Liver (tissue), 9 donors: ENCODE results near the gene RORC. TPM values are rescaled to one million over a fixed set of nuclear protein-coding genes. Genes with fewer than 3 reads are reported as not detected.
A peak's percentile ranks its signal among the peaks of the same experiment; 100 is the strongest.

Experiments
- DNase-seq: peaks from one replicate; pipeline ENCODE4 v3.0.0-alpha.2; 2017; ENCODE audit warnings: low spot score
- H3K27ac ChIP-seq, 2 donors: one replicate each; pipeline ENCODE4 v1.7.0; 2013; ENCODE audit warnings: inconsistent platforms in 2 of 2, low read length in 2 of 2, control low read depth in 1 of 2, low read depth in 1 of 2, mild to moderate bottlenecking in 1 of 2
- H3K27me3 ChIP-seq, 4 donors: one replicate each; pipeline versions ENCODE4 v1.6.1 to v1.7.0; 2013; ENCODE audit warnings: low read length in 3 of 4, inconsistent platforms in 1 of 4, mild to moderate bottlenecking in 1 of 4, moderate library complexity in 1 of 4; ENCODE audit not compliant: control insufficient read depth in 4 of 4, insufficient read depth in 4 of 4
- H3K36me3 ChIP-seq, 4 donors: one replicate each; pipeline versions ENCODE4 v1.6.1 to v1.7.0; 2013; ENCODE audit warnings: low read length in 3 of 4, mild to moderate bottlenecking in 3 of 4, low read depth in 1 of 4, moderate library complexity in 1 of 4; ENCODE audit not compliant: control insufficient read depth in 4 of 4, insufficient read depth in 3 of 4
- H3K4me1 ChIP-seq, 4 donors: one replicate each; pipeline versions ENCODE4 v1.6.1 to v1.7.0; 2013; ENCODE audit warnings: low read length in 3 of 4, mild to moderate bottlenecking in 3 of 4, moderate library complexity in 1 of 4; ENCODE audit not compliant: control insufficient read depth in 4 of 4, insufficient read depth in 4 of 4
- H3K4me3 ChIP-seq, 3 donors: one replicate each; pipeline versions ENCODE4 v1.6.1 to v1.7.0; 2013; ENCODE audit warnings: low read length in 3 of 3, control low read depth in 1 of 3, low read depth in 1 of 3, mild to moderate bottlenecking in 1 of 3
- H3K9ac ChIP-seq, 2 donors: one replicate each; pipeline ENCODE4 v1.7.0; 2013; ENCODE audit warnings: low read length in 2 of 2, mild to moderate bottlenecking in 2 of 2, moderate library complexity in 2 of 2, control low read depth in 1 of 2, low read depth in 1 of 2
- H3K9me3 ChIP-seq, 4 donors: one replicate each; pipeline versions ENCODE4 v1.6.1 to v1.7.0; 2013; ENCODE audit warnings: low read length in 3 of 4; ENCODE audit not compliant: control insufficient read depth in 4 of 4
- EGR1 ChIP-seq, 2 donors: IDR thresholded peaks; 2 replicates each; pipeline ENCODE4 v1.6.1; 2016 to 2018; ENCODE audit warnings: antibody characterized with exemption in 2 of 2, low read depth in 2 of 2
- FOXA1 ChIP-seq: IDR thresholded peaks from 2 replicates; pipeline ENCODE4 v1.6.1; 2016; ENCODE audit warnings: antibody characterized with exemption
- FOXA2 ChIP-seq: IDR thresholded peaks from 2 replicates; pipeline ENCODE4 v1.6.1; 2016; ENCODE audit warnings: antibody characterized with exemption
- GABPA ChIP-seq, 2 donors: IDR thresholded peaks in 1 of 2; conservative IDR thresholded peaks in 1 of 2; 2 replicates each; pipeline ENCODE4 v1.6.1; 2016; ENCODE audit warnings: antibody characterized with exemption in 2 of 2, mild to moderate bottlenecking in 1 of 2, moderate library complexity in 1 of 2
- HNF4A ChIP-seq, 2 donors: conservative IDR thresholded peaks; 2 replicates each; pipeline ENCODE4 v1.6.1; 2016; ENCODE audit warnings: antibody characterized with exemption in 2 of 2, mild to moderate bottlenecking in 2 of 2
- HNF4G ChIP-seq: IDR thresholded peaks from 2 replicates; pipeline ENCODE4 v1.6.1; 2016; ENCODE audit warnings: antibody characterized with exemption
- JUND ChIP-seq, 2 donors: IDR thresholded peaks; 2 replicates each; pipeline ENCODE4 v1.6.1; 2016; ENCODE audit warnings: antibody characterized with exemption in 2 of 2
- NR2F2 ChIP-seq: IDR thresholded peaks from 2 replicates; pipeline ENCODE4 v1.6.1; 2016; ENCODE audit warnings: antibody characterized with exemption
- RAD21 ChIP-seq, 2 donors: IDR thresholded peaks; 2 replicates each; pipeline ENCODE4 v1.6.1; 2016; ENCODE audit warnings: antibody characterized with exemption in 2 of 2, mild to moderate bottlenecking in 2 of 2
- RXRA ChIP-seq, 2 donors: IDR thresholded peaks; 2 replicates each; pipeline ENCODE4 v1.6.1; 2017 to 2018; ENCODE audit warnings: antibody characterized with exemption in 2 of 2, mild to moderate bottlenecking in 1 of 2
- SP1 ChIP-seq: IDR thresholded peaks from 2 replicates; pipeline ENCODE4 v1.6.1; 2018; ENCODE audit warnings: antibody characterized with exemption, mild to moderate bottlenecking
- WGBS: extraction: QIAGEN DNeasy Blood & Tissue Kit; methylation state at CpG from one replicate; pipeline ENCODE4 v1.1.7; 2013; 5-methylcytosine and 5-hydroxymethylcytosine counted together
- polyA plus RNA-seq, 2 donors: library from polyadenylated mRNA; stranded (reverse) in 1 of 2; unstranded in 1 of 2; fragments of 200-250 nt in 1 of 2; fragments of >200 nt in 1 of 2; fragmentation: Nextera tagmentation in 1 of 2; extraction: Ambion mirVana in 1 of 2; gene quantifications; one replicate each; pipeline versions ENCODE4 v1.2.1 to v1.2.3, GENCODE V29; 2013 to 2015
- total RNA-seq, 2 donors: library from RNA; depleted of rRNA; stranded (reverse); fragments of >200 nt; gene quantifications; one replicate each; pipeline ENCODE4 v1.2.3, GENCODE V29; 2014
- TF ChIP-seq, protein P1 (sequence below): IDR thresholded peaks from 2 replicates; pipeline ENCODE4 v1.6.1; 2016; ENCODE audit warnings: antibody characterized with exemption
- TF ChIP-seq, protein P2 (sequence below): fragments of 150-350 bp; IDR thresholded peaks from 2 replicates; pipeline ENCODE4 v1.5.1; 2017; ENCODE audit warnings: improper control_type of control experiment, low read depth, low read length; ENCODE audit not compliant: missing input control
- TF ChIP-seq, protein P3 (sequence below): IDR thresholded peaks from 2 replicates; pipeline ENCODE4 v1.6.1; 2016; ENCODE audit warnings: antibody characterized with exemption
- TF ChIP-seq, protein P4 (sequence below): IDR thresholded peaks from 2 replicates; pipeline ENCODE4 v1.6.1; 2016; ENCODE audit warnings: antibody characterized with exemption, mild to moderate bottlenecking
- donor health status: healthy.
- donor health status: healthy.
- donor health status: healthy.
- donor health status: healthy.
- donor health status: healthy.

Gene RORC
- total and polyA plus RNA-seq, 4 donors, result 2.9 to 59.2 (median 13.0) TPM

DNA sequence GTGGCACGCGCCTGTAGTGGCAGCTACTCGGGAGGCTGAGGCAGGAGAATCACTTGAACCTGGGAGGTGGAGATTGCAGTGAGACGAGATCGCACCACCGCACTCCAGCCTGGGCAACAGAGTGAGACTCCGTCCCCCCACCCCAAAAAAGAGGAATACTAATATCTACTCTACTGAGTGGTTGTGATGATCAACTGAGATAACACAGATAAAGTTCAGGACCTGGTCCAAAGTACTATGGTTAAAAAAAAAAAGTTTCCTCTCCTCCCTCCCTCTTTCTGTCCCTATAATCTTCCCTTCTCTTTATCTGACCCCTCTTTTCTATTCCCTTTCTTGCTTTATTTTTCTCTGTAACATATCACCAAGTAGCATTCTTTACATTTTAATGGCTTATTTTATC is 4.0 kb upstream of the RORC start:
- Histone ChIP-seq H3K36me3 (no peaks in the 10 kb centered on the region), H3K4me3 (no peak overlapping the region), H3K27ac (peak overlapping the region; percentile 76 to 81), H3K27me3 (no peaks in the 10 kb centered on the region), H3K9me3 (no peaks in the 10 kb centered on the region), H3K9ac (peak overlapping the region in 1 of 2 donors; percentile 42), H3K4me1 (peaks cover 37 to 78% (median 60%) of the 10 kb centered on the region in 4 donors)
- WGBS, result 89% methylated on average over 7 of the region's 7 CpGs
- no peak for DNase-seq
- TF ChIP-seq, protein P1, sequence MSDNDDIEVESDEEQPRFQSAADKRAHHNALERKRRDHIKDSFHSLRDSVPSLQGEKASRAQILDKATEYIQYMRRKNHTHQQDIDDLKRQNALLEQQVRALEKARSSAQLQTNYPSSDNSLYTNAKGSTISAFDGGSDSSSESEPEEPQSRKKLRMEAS, result no peak
- no peak for TF ChIP-seq JUND (IDR thresholded peaks at IDR 0.05)
- TF ChIP-seq HNF4A (conservative IDR thresholded peaks at IDR 0.05), result peak; percentile 51 to 52
- TF ChIP-seq FOXA2, result no peak
- no peak for TF ChIP-seq FOXA1

DNA sequence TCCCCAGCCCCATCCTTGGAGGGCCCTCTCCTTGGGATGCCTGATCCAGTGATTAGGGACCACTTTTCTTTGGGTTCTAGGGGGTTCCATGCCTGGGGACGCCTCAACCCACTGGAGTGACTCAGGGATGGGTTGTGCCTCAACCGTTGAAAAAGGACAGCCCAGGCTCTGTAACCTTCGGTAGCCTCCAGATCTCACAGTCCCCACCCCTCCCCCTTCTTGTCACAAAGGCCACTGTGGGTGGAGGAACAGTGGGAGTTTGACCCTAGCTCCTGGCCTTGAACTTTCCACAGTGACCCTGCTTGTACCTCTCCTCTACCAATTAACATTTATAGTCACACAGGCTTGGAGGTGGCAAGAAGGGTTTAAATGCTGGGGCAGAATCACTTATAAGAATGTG is 2.6 kb upstream of the RORC start:
- Histone ChIP-seq H3K9me3 (no peaks in the 10 kb centered on the region), H3K9ac (peak overlapping the region in 1 of 2 donors; percentile 60), H3K36me3 (no peaks in the 10 kb centered on the region), H3K27ac (peak overlapping the region; percentile 76 to 81), H3K4me3 (peak overlapping the region in 1 of 3 donors; percentile 35), H3K4me1 (peaks cover 40 to 80% (median 70%) of the 10 kb centered on the region in 4 donors), H3K27me3 (no peaks in the 10 kb centered on the region)
- TF ChIP-seq, protein P1, result peak; percentile 41
- TF ChIP-seq RXRA (IDR thresholded peaks at IDR 0.05) (peak; percentile 95 to 98), NR2F2 (peak; percentile 84), HNF4G (peak; percentile 71), GABPA (IDR thresholded peaks at IDR 0.05 in 1 of 2, conservative IDR thresholded peaks at IDR 0.05 in 1 of 2) (no peak), FOXA1 (no peak), HNF4A (conservative IDR thresholded peaks at IDR 0.05) (peak; percentile 89), SP1 (peak; percentile 91), RAD21 (IDR thresholded peaks at IDR 0.05) (peak in 1 of 2 donors; percentile 17), JUND (IDR thresholded peaks at IDR 0.05) (peak in 1 of 2 donors; percentile 33), EGR1 (IDR thresholded peaks at IDR 0.05; ENCODE audit: low read depth in 2 of 2) (peak in 1 of 2 donors; percentile 48)
- TF ChIP-seq, protein P2, sequence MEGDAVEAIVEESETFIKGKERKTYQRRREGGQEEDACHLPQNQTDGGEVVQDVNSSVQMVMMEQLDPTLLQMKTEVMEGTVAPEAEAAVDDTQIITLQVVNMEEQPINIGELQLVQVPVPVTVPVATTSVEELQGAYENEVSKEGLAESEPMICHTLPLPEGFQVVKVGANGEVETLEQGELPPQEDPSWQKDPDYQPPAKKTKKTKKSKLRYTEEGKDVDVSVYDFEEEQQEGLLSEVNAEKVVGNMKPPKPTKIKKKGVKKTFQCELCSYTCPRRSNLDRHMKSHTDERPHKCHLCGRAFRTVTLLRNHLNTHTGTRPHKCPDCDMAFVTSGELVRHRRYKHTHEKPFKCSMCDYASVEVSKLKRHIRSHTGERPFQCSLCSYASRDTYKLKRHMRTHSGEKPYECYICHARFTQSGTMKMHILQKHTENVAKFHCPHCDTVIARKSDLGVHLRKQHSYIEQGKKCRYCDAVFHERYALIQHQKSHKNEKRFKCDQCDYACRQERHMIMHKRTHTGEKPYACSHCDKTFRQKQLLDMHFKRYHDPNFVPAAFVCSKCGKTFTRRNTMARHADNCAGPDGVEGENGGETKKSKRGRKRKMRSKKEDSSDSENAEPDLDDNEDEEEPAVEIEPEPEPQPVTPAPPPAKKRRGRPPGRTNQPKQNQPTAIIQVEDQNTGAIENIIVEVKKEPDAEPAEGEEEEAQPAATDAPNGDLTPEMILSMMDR, result no peak
- TF ChIP-seq, protein P3, sequence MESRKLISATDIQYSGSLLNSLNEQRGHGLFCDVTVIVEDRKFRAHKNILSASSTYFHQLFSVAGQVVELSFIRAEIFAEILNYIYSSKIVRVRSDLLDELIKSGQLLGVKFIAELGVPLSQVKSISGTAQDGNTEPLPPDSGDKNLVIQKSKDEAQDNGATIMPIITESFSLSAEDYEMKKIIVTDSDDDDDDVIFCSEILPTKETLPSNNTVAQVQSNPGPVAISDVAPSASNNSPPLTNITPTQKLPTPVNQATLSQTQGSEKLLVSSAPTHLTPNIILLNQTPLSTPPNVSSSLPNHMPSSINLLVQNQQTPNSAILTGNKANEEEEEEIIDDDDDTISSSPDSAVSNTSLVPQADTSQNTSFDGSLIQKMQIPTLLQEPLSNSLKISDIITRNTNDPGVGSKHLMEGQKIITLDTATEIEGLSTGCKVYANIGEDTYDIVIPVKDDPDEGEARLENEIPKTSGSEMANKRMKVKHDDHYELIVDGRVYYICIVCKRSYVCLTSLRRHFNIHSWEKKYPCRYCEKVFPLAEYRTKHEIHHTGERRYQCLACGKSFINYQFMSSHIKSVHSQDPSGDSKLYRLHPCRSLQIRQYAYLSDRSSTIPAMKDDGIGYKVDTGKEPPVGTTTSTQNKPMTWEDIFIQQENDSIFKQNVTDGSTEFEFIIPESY, result peak; percentile 25
- TF ChIP-seq, protein P4, sequence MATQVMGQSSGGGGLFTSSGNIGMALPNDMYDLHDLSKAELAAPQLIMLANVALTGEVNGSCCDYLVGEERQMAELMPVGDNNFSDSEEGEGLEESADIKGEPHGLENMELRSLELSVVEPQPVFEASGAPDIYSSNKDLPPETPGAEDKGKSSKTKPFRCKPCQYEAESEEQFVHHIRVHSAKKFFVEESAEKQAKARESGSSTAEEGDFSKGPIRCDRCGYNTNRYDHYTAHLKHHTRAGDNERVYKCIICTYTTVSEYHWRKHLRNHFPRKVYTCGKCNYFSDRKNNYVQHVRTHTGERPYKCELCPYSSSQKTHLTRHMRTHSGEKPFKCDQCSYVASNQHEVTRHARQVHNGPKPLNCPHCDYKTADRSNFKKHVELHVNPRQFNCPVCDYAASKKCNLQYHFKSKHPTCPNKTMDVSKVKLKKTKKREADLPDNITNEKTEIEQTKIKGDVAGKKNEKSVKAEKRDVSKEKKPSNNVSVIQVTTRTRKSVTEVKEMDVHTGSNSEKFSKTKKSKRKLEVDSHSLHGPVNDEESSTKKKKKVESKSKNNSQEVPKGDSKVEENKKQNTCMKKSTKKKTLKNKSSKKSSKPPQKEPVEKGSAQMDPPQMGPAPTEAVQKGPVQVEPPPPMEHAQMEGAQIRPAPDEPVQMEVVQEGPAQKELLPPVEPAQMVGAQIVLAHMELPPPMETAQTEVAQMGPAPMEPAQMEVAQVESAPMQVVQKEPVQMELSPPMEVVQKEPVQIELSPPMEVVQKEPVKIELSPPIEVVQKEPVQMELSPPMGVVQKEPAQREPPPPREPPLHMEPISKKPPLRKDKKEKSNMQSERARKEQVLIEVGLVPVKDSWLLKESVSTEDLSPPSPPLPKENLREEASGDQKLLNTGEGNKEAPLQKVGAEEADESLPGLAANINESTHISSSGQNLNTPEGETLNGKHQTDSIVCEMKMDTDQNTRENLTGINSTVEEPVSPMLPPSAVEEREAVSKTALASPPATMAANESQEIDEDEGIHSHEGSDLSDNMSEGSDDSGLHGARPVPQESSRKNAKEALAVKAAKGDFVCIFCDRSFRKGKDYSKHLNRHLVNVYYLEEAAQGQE, result peak; percentile 42
- 24% methylated on average over 3 of the region's 3 CpGs for WGBS
- DNase-seq, result no peak
